GM18867 (cell line): ENCODE data around the gene STRIP1.
"Not testable (repeated sequence)": the region's sequence is repeated elsewhere in the genome, so short reads cannot be mapped to it uniquely, and the experiment has no call there.

Source experiments
- ATAC-seq: cut with Tn5 transposase; IDR thresholded peaks from one replicate; pipeline ENCODE4 v1.9.1; 2021; ENCODE audit warnings: mild to moderate bottlenecking, moderate library complexity; ENCODE audit not compliant: unreplicated experiment

Gene STRIP1

DNA sequence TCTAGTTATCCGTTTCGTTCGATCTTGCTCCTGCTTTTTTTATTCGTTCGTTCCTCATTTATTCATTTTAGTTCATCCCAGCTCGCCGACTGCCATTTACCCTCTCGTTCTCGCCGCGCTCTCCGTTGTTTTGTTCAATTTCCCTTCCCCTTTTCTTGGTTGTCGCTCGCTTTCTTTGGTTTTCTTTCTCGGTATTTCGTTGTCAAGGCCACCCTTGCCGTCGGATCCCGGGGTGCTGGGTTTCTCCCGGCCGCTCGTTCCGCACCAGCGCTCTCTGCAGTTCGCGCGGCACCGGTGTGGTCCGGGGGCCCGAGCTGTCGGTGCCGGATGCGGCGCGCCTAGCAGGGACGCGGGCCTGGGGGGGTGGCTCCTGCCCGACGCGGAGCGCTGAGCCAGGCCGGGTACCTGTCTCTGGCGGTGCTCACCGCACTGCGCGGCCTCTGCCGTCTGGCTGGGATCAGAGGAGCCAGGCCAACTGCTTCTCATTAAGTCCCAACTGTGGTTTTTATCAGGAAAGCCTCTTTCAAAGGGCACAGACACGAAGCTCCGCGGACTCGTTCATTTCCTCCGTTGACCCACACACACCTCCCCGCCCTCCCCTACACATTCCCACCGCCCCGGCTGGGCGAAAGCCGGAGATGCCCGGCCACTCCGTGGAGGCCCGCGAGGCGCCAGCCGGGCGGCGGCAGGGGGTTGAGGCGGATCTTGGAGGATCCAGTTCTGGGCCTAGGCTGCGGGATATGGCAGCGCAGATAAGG, 34.4 kb downstream of the STRIP1 start:
- ATAC-seq, result no peak

DNA sequence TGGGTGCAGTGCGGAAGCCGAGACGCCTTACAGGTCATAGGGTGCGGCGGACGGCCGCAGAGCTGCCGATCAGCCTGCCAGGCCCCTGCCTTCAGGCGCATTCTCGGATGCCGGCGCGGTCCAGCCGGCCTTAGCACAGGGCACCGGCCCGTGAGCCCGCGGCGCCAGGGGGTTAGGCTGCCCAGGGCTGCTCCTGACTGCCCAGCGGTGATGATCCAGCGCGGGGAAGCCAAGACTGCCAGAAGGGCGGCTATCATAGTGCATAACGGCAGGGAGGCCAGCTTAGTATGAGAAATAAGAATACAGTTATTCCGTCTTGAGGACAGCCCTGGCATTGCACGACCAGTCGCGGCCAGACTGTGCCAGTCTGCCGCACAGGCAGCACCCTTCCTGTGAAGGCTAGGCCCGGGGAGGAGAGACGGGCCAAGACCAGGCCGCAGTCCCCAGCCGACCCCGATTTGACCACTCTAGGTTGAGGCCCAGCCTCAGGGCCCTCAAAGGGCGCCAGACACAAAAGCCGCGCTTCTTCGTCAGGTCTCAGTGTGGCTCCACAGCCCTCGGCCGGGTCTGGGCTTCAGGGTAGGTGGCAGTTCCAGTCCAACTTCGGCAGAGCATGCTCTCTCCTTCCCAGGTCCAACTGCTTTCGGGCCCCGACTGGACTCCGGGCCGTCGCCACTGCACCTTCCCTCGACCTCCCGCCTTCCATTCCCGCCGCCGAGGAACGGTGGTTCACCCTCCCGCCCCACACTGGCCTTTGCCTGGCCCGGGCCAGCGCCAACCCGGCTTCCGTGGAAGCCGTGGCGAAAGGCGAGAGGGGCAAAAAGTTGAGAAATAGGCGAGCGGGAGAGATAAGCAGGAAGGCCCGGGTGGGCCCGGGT, 35.2 kb downstream of the STRIP1 start:
- no peak for ATAC-seq

DNA sequence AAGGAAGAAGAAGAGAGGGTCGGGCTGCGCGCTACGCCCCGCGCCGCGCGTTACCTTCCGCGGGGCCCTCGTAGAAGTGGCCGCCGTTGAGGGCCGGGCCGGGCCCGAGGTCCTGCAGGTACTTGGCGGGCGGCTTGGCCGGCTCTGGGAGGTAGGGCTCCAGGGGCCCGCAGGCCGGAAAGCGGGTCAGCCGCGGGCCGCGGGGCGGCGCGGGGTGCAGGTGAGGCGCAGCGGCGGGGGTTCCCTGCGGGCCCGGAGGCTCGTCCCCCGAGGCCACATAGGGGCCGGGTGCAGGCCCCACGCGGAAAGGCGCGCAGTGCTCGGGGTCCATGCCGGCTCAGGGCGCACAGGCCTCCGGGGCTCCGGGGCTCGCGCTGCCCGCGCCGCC, 35.9 kb downstream of the STRIP1 start:
- ATAC-seq, result no peak

DNA sequence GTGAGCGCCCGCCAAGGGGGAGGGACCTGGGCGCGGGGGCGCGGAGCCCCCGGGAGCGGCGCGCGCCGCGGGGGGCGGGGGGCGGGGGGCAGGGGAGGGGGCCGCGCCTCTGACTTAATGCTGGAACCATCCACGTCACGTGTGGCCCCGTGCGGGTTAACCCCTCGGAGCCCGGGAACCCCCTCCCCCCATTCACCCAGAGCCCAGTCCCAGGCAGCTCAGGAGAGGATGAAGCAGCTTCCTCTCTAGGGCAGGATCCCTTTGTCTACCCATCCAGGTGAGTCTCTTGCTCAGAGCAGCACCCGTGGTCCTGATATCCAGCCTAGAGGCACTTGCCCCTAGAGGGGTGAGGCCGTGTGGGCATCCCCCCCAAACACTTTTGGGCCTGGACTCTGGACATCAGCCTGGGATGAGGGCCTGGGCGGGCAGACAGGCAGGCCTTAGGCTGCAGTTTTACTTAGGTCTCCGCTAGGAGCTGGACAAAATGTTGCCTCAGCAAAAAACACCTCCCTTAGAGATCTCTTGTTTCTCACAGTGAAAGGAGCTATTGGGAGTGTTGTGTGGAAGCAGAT, 36.3 kb downstream of the STRIP1 start, which contains the start of gene ALX3:
TSS of gene ALX3 (minus strand) at position 2 of the 572 bp plus-strand sequence. CDS start 60 bp downstream, outside the sequence.
- ATAC-seq, result no peak

DNA sequence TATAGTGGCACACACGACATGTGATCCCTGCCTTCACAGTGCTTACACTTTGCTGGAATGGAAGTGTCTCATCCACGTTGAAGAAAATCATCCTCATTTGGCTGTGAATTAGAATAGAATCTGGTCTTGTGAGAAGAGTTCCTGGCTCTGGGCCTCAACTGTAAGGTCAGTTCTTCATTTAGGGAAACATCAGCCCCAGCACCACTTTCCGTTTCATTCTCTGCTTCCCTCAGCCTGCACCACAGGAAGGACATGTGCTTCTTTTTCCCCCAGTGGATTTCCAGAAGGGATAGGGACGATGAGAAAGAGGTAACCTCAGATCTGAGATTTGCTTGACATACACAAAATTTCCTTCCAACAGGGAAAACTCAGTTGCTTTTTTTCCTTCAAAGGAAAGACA, 39.7 kb downstream of the STRIP1 start:
- no peak for ATAC-seq

DNA sequence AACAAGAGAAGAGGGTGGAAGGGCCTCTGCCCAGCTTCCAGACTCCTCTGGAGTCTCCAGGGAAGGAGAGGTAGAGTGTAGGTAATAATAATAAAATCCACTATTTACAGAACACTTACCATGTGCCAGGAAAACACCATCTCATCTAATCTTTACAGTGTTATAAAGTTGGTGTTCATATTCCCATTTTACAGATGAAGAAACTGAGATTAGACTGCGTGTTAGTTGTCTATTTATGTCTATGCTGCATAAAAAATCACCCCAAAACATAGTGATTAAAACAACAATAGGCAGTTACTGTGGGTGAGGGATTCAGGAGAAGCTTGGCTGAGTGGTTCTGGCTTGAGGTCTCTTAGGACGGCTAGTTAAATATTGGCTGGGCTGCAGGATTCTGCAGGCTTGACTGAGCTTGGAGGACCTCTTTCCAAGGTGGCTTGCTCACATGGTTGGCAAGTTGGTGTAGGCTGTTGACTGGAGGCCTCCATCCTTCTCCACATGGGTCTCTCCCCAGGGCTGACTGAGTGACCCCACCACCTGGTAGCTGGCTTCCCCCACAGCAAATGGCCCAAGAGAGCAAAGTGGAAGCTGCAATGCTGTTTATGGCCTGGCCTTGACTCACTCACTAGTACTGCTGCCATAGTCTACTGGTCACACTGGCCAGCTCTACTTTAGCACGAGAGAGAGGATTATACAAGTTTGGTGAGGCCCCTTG, 42.5 kb downstream of the STRIP1 start:
- no peak for ATAC-seq

DNA sequence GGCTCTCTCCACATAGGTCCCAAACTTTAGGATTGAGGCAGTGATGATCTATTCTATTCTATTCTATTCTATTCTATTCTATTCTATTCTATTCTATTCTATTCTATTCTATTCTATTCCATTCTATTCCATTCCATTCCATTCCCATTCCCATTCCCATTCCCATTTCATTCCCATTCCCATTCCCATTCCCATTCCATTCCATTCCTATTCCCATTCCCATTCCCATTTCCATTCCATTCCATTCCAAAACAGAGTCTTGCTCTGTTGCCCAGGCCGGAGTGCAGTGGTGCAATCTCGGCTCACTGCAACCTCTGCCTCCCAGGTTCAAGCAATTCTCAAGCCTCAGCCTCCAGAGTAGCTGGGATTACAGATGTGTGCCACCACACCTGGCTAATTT, 45.6 kb downstream of the STRIP1 start:
- not testable (repeated sequence) for ATAC-seq

DNA sequence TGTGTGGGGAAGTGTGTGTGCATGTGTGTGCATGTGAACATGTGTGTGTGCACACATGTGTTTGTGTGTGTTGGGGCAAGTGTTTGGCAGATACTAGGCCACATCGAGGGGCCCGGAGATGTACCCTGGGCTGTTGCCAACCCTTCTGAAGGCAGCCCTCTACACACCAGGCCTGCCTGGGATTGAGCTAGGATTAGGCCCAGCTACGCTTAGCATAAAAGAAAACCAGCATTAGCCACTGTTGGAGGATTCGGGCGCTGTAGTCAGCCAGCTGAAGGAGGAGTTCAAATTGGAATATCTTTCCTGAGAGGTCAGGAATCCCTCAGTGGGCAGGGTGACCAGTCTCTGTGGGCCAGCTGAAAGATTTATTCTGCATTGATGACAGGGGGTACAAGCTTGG, 46.6 kb downstream of the STRIP1 start:
- no peak for ATAC-seq

DNA sequence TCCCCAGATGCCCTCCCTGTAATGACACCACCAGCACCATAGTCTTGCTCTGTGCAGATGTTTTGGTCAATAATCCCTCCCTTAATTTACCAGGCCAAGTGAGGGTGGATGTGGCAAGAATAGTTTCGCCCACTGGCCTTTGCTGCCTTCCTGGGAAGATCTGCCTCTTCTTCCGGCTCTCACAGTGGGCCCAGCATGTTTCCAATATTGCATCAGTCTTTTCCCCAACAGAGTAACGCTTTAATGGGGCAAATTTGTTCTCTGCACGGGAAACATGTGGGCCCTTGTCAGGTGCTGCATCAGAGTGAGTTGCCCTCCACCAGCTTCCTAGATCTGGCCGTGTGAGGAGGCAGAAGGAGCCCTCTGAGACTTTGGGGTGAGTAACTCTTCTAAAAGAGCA, 48.1 kb downstream of the STRIP1 start:
- ATAC-seq, result no peak

DNA sequence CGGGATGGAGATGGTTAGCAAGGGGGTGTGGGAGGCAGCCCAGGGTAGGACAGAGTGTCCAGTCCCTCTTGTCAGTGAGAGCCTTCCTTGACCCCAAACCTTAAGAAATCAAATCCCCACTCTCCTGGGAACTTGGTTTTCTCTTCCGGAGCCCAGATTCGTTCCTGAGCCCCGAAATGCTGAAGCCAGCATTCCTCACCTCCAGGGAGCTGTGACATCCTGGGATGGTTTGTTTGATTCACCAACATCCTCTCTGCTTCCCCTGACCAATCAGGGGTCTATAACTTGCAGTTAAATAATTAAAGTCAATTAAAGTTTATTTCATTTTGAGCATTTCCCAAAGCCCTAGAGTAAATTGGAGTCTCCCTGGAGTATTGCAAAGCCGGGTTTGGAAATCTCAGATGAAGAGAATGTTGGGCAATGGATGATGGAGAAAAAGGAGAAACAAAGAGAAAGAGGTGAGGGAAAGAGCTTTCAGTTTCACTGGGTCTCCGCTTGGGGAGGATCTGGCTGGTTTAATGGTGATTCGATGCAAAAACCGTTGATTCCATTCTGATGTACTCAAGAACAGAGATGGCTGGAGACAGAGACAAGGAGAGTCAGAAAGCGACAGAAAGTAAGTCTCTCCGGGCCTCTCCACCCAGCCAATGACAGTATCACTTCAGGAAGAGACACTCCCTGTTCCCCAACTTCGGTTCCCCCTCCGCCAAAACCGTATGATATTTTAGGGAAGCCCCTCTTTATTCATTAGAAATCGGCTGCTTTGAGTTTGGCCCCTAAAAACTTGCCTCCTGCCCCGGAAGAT, 48.8 kb downstream of the STRIP1 start:
- ATAC-seq, result no peak

DNA sequence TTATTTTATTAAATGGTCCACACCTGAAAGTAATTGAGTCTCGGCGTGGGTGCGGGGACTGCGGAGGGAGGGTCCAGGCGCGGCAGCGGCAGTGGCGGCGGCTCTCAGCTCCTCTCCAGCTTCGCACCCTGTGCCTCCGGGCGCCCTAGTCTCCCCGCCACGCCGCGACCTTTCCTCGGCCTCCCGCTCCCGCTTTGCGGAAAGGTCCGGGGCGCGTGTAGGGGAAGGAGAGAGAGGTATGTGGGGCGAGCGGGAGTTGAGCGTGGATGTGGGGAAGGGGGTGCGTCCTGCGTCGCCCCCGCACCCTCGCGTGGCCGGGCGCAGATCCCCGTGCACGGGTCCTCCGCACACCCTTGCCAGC, 49.4 kb downstream of the STRIP1 start:
- no peak for ATAC-seq

DNA sequence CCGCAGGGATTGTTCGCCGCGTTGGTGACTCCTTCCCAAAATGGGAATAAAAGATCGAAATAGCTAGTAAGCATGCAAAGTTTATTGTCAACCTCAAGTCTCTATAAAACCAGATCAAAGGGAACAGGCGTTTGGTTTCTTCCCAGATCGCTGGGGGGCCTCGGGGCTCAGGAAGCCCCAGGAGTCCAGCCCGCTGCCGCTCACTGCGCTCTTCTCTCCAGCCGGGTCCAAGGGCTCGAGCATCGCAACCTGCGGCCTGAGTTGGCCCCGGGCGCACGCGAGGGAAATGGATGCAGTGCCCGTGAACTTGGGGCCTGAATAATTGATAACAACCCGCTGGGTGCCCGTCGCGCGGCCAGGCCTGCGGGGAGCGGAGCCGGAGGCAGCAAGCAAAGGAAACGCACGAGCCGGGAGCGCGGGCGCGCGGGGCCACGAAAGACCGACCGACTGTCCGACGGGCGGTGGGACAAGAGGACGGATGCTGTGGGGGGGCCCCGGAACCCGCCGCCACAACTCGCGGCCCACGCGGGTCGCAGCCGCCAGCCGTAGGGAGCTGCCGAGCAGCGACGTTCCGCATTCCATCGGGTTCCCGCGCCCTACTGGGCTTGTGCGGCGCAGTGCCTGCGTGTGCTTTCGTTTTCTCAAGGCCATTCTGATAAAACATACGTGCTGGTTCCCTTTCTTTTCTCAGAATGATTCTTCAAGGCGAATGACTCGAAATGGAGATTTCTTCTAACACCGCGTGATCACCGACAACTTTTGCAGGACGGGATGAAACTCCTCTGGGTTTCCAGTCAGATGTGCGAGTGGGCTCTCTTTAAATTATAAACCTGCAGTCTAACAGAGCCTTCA, 50.0 kb downstream of the STRIP1 start:
- peak; percentile 55 for ATAC-seq

DNA sequence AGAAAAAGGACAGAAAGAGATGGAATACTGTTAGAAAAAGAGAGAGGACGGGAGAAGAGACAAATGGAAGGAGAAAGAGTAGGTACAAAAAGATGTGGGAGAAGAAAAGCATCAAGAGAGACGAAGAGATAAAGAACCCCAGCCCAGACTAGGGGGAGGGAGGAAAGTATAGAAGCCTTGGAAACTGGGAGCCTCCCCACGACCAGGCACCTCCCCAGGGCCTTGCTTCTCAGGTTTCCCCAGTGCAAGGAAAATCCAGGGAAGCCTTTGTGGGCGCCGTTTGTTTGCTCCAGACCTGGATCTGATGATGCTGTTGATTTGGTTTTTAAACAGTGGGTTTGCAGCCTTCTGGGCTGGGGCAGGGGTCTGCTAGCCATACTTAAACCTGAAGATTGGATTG, 51.2 kb downstream of the STRIP1 start:
- ATAC-seq, result no peak

DNA sequence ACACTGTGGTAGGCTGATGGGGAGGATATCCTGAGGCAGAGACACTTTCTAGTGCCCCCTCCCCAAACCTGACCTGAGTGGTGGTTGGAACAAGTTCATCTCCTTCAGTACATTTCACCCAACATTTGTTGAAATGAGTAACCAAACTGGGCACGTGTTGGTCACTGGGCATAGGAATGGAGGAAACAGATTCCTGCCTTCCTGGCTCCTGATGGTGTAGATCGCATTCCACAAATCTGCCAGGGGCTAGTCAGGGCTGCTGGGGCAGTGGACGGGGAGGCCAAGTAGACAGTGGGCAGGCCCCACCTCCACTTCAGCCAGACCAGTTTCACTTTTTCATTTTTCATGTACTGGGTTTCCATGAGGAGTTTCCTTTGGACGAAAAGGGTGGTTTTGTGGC, 52.5 kb downstream of the STRIP1 start:
- no peak for ATAC-seq

DNA sequence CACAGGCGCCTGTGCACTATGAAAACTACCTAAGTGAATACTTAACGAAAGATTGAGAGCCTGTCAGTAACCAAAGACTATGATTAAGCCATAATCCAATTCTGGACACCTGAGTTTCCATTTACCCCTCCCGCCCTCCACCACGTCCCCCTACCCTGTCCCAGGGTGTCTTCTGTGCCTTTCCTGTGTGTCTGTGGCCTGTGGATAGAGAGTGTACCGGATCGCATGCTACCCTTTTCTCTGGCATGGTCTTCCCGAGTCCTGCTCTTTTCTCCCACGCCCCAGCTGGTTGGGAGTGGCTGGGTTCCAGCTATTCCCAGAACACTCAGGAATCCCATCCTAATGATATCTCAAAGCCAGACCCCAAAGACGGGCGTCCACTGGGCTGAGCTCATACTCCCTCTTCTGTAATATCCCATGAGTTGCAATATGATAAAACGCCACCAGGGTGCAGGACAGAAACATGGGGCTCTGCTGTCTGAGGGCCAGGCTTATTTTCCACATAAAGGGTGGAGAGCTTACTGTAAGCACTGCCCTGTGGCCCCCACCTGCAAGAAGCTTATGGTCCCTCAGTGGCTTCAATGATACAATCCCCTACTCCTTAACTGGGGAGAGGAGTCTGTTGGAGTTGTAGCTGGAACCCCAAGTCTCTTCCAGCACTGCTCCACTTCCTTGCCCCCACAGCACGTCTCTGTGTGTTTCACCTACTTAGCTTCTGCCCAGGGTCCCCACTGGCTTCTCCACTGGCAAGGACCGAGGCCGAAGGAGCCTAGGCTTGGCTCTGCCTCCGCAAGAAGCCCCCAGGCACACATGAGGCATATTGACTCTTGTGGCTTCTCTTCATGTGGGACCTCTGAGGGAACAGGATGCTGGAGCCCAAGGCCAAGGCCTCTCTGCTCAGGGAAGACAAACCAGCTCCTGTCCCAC, 53.7 kb downstream of the STRIP1 start:
- ATAC-seq, result no peak

DNA sequence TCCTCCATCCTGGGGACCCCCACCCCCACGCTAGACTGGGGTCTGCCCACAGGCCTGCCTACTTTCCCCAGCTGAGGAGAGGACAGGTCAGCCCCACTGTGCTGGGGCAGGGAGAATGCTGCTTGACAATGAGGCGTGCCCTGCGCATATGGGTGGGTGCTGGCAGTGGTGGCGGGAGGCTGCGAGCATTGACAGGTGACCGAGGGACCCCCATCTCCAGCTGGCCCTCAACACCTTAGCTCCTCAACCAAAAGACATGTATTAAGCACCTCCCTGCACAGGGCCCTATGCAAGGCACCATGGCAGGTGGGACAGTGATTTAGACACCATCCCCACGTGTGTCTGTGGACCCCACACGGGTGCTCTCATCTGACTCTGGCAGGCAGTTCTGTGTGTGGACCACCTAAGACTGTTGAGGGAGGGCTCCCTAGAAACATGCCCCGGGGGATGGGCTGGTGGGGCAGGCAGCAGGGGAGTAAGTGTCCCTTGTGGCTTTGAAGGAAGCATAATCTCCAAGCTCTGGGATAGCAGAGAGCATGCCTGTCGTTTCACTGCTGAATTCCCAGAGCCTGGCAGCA, 54.4 kb downstream of the STRIP1 start:
- no peak for ATAC-seq

DNA sequence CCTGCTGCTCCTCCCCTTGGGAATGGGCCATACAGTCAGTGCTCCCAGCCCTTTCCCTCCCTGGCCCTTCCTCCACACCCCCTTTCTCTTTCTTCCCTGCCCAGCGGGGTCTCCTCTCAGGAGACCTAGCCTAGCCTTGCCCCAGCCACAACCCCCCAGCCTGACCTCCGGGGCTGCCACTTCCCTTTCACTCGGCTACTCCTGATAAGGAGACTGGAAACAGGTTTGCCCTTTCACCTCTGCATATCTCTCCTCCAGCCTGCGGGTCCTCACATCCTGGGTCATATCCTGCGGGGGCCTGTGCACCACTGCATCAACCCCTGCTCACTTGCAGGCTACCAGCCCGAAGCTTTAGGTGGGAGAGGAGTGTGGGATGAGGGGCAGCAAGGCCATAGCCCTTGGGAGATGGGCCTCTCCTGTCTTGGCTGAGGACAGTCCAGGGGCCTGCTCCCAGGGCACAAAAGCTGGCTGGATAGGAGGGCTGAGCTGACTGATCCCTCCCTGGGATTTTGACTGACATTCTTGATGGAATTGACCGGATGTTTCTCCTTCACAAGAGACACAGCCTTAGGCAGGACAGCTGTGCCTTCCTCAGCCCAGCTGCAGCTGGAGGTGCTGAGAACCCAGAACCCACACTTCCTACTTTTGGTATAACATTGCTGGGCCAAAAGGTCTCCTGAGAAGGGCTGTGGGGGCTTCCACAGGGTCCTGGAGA, 55.3 kb downstream of the STRIP1 start:
- no peak for ATAC-seq
